Erythroblast (primary cell): ENCODE results near the gene RPL28.

Experiments used
- GATA1 ChIP-seq: IDR thresholded peaks from 2 replicates; pipeline ENCODE4 v1.6.1; 2011; ENCODE audit warnings: low read depth, mild to moderate bottlenecking, control low read depth, low read length, moderate library complexity
- POLR2A ChIP-seq: IDR thresholded peaks from 2 replicates; pipeline ENCODE4 v1.6.1; 2011; ENCODE audit warnings: mild to moderate bottlenecking, low read length

- no peak for TF ChIP-seq POLR2A
- no peak for TF ChIP-seq GATA1
Measured at GRCh38 chr19:55419103-55419502, 33.4 kb downstream of the RPL28 start.
